HK-2 (cell line): ENCODE results near the gene ATR.

Experiments
- DNase-seq: peaks from one replicate; pipeline ENCODE4 v3.0.0-alpha.2; 2018; ENCODE audit not compliant: unreplicated experiment

ATR gene

GRCh38 chr3:142523921-142524566 is 54.5 kb downstream of the ATR start:
- no peak for DNase-seq

- no peak for DNase-seq
Measured at GRCh38 chr3:142509079-142509478, 69.5 kb downstream of the ATR start.

GRCh38 chr3:142507241-142507640 is 71.3 kb downstream of the ATR start:
- no peak for DNase-seq

GRCh38 chr3:142502187-142502985 is 76.1 kb downstream of the ATR start:
- DNase-seq, result no peak

- no peak for DNase-seq
Measured at GRCh38 chr3:142501004-142501926, 77.3 kb downstream of the ATR start.

- DNase-seq, result no peak
Measured at GRCh38 chr3:142500211-142500610, 78.3 kb downstream of the ATR start.

- no peak for DNase-seq
Measured at GRCh38 chr3:142498397-142499180, 79.9 kb downstream of the ATR start.

- no peak for DNase-seq
Measured at GRCh38 chr3:142497729-142498128, 80.8 kb downstream of the ATR start.

- no peak for DNase-seq
Measured at GRCh38 chr3:142495103-142495502, 83.4 kb downstream of the ATR start.

- no peak for DNase-seq
Measured at GRCh38 chr3:142492184-142492583, 86.3 kb downstream of the ATR start.

GRCh38 chr3:142489572-142490323 is 88.8 kb downstream of the ATR start:
- DNase-seq, result no peak

GRCh38 chr3:142484912-142485435 is 93.6 kb downstream of the ATR start:
- no peak for DNase-seq

GRCh38 chr3:142481196-142481595 is 97.3 kb downstream of the ATR start:
- no peak for DNase-seq

- DNase-seq, result no peak
Measured at GRCh38 chr3:142470826-142471225, 107.7 kb downstream of the ATR start.

GRCh38 chr3:142468456-142468855 is 110.1 kb downstream of the ATR start:
- DNase-seq, result no peak

- no peak for DNase-seq
Measured at GRCh38 chr3:142467768-142468167, 110.8 kb downstream of the ATR start.

- DNase-seq, result no peak
Measured at GRCh38 chr3:142460689-142461088, 117.8 kb downstream of the ATR start.

- no peak for DNase-seq
Measured at GRCh38 chr3:142459929-142460328, 118.6 kb downstream of the ATR start.

- DNase-seq, result no peak
Measured at GRCh38 chr3:142459096-142459495, 119.4 kb downstream of the ATR start.

- DNase-seq, result no peak
Measured at GRCh38 chr3:142450881-142451280, 127.7 kb downstream of the ATR start.

- no peak for DNase-seq
Measured at GRCh38 chr3:142450189-142450588, 128.3 kb downstream of the ATR start.
